ENCODE results near the gene SLC37A1.
A peak's percentile ranks its signal among the peaks of the same experiment; 100 is the strongest.
"Not testable (repeated sequence)": the region's sequence is repeated elsewhere in the genome, so short reads cannot be mapped to it uniquely, and the experiment has no call there.

Gene SLC37A1

DNA sequence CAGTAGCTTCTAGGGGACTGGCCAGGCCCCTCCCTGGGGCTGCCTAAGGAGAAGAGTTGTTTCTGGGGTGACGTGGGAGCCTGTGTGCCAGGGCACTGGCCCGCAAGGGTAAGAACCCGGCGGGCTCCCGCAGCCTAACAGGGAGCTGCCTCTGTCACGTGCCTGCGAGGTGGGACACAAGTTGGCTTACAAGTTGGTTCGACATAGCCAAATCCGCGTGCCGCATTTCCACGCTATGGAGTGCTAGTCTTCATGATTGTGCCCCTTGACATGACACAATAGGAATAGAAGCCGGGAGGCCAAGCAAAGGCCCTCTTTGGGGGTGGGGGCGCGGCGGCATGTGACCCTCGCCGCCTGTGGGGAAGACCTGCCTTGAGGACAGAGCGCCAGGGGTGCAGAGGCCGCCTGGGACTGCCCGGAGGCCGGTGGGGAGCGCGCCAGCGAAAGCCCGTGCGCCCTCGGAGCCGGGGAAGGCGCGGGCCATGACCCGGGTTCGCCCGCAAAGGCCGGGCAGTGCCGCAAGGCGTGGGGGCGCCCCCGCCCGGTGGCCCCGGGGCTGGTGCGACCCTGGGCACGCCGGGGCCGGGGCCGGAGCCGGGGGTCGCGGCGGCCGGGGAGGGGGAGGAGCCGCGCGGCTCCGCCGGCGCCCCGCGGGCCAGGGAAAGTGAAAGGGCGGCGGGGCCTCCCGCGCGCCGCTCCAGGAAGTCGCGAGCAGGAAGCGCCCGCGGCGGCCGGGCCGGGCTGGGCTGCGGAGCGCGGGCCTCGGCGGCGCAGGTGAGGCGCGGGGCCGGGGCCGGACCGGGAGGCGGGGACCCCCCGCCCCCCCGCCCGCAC lies at the start of gene SLC37A1:
TSS of gene SLC37A1 (plus strand) at position 702 of the 834 bp plus-strand sequence. CDS start 4,603 bp downstream, outside the sequence.
- H3K36me3 ChIP-seq (ENCODE audit: insufficient read depth, low read length) = no peaks in the 10 kb centered on the region
- peak within 1 kb of the TSS; percentile 68 to 92 for H3K4me3 ChIP-seq (ENCODE audit: low read depth in 1 of 2, low read length in 2 of 2)
- peak within 1 kb of the TSS; percentile 55 for H3K27ac ChIP-seq (ENCODE audit: low read depth, low read length)
- no peaks in the 10 kb centered on the region for H3K9me3 ChIP-seq (ENCODE audit: low read length)
- H3K27me3 ChIP-seq (ENCODE audit: control insufficient read depth in 1 of 2, insufficient read depth in 2 of 2, low read length in 2 of 2) = no peaks in the 10 kb centered on the region
- H3K4me1 ChIP-seq (ENCODE audit: insufficient read depth, low read length) = peaks cover 12% of the 10 kb centered on the region
- peak within 1 kb of the TSS; percentile 21 for H3K9ac ChIP-seq (ENCODE audit: low read length)

- Histone ChIP-seq H3K4me1 (ENCODE audit: insufficient read depth, low read length) (peaks cover 3% of the 10 kb centered on the region), H3K36me3 (ENCODE audit: insufficient read depth, low read length) (no peaks in the 10 kb centered on the region), H3K27ac (ENCODE audit: low read depth, low read length) (no peak overlapping the region), H3K4me3 (ENCODE audit: low read depth in 1 of 2, low read length in 2 of 2) (no peak overlapping the region), H3K9me3 (ENCODE audit: low read length) (no peaks in the 10 kb centered on the region), H3K27me3 (ENCODE audit: control insufficient read depth in 1 of 2, insufficient read depth in 2 of 2, low read length in 2 of 2) (no peaks in the 10 kb centered on the region), H3K9ac (ENCODE audit: low read length) (no peak overlapping the region)
Observed at GRCh38 chr21:42463861-42464515, 49.7 kb upstream of the SLC37A1 start.

DNA sequence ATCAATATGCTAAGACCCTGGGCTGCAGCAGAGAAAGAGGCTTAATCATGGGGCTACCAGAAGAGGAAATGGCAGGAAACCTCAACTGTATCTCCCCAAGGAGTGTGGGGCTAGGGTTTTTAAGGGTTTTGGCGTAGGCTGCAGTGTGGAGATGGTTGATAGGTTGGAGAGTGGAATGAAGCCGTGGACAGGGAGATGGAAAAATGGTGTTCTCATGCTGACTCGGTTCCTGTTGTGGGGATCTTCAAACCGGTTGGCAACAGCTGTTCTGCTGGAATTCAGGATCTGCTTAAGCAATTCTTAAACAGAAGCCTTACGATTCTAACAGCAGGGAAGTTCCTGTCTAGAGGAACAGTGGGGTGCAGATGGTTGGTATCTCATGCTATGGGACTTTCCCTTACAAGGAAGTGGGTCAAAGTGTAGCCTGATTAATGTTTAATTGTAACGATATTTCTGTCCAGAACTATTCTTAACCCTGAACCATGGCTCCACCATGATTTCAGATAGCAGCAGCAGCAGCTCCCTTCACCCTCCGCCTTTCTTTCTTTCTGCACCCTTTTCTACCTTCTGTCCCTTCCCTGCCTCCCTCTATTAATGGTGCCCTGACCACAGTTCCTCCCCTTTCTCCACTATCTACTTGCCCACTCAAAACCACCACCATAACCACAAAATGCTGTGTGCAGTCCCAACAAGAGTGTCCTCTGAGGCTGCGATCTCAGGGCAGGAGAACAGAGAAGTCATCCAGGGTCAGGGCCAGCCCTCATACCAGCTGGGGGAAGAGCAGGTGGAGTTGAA lies 48.4 kb upstream of the SLC37A1 start:
- Histone ChIP-seq H3K27me3 (ENCODE audit: control insufficient read depth in 1 of 2, insufficient read depth in 2 of 2, low read length in 2 of 2) (no peaks in the 10 kb centered on the region), H3K9ac (ENCODE audit: low read length) (no peak overlapping the region), H3K27ac (ENCODE audit: low read depth, low read length) (no peak overlapping the region), H3K4me3 (ENCODE audit: low read depth in 1 of 2, low read length in 2 of 2) (no peak overlapping the region), H3K36me3 (ENCODE audit: insufficient read depth, low read length) (no peaks in the 10 kb centered on the region), H3K9me3 (ENCODE audit: low read length) (no peaks in the 10 kb centered on the region), H3K4me1 (ENCODE audit: insufficient read depth, low read length) (peaks cover 3% of the 10 kb centered on the region)

- peaks cover 3% of the 10 kb centered on the region for H3K4me1 ChIP-seq (ENCODE audit: insufficient read depth, low read length)
- H3K27me3 ChIP-seq (ENCODE audit: control insufficient read depth in 1 of 2, insufficient read depth in 2 of 2, low read length in 2 of 2) = no peaks in the 10 kb centered on the region
- H3K9ac ChIP-seq (ENCODE audit: low read length) = no peak overlapping the region
- H3K36me3 ChIP-seq (ENCODE audit: insufficient read depth, low read length) = no peaks in the 10 kb centered on the region
- H3K27ac ChIP-seq (ENCODE audit: low read depth, low read length) = no peak overlapping the region
- no peaks in the 10 kb centered on the region for H3K9me3 ChIP-seq (ENCODE audit: low read length)
- no peak overlapping the region for H3K4me3 ChIP-seq (ENCODE audit: low read depth in 1 of 2, low read length in 2 of 2)
Observed at GRCh38 chr21:42465803-42466127, 47.9 kb upstream of the SLC37A1 start.

GRCh38 chr21:42466700-42467099 lies 47.0 kb upstream of the SLC37A1 start:
- Histone ChIP-seq H3K27me3 (ENCODE audit: control insufficient read depth in 1 of 2, insufficient read depth in 2 of 2, low read length in 2 of 2) (no peaks in the 10 kb centered on the region), H3K36me3 (ENCODE audit: insufficient read depth, low read length) (no peaks in the 10 kb centered on the region), H3K4me1 (ENCODE audit: insufficient read depth, low read length) (peaks cover 3% of the 10 kb centered on the region), H3K4me3 (ENCODE audit: low read depth in 1 of 2, low read length in 2 of 2) (no peak overlapping the region), H3K9ac (ENCODE audit: low read length) (no peak overlapping the region), H3K27ac (ENCODE audit: low read depth, low read length) (no peak overlapping the region), H3K9me3 (ENCODE audit: low read length) (no peaks in the 10 kb centered on the region)

GRCh38 chr21:42467140-42467983 lies 46.3 kb upstream of the SLC37A1 start:
- peaks cover 3% of the 10 kb centered on the region for H3K4me1 ChIP-seq (ENCODE audit: insufficient read depth, low read length)
- H3K9ac ChIP-seq (ENCODE audit: low read length) = no peak overlapping the region

GRCh38 chr21:42468491-42469131 lies 45.0 kb upstream of the SLC37A1 start:
- Histone ChIP-seq H3K9me3 (ENCODE audit: low read length) (no peaks in the 10 kb centered on the region), H3K9ac (ENCODE audit: low read length) (no peak overlapping the region), H3K4me1 (ENCODE audit: insufficient read depth, low read length) (peaks cover 3% of the 10 kb centered on the region), H3K27me3 (ENCODE audit: control insufficient read depth in 1 of 2, insufficient read depth in 2 of 2, low read length in 2 of 2) (no peaks in the 10 kb centered on the region), H3K4me3 (ENCODE audit: low read depth in 1 of 2, low read length in 2 of 2) (no peak overlapping the region), H3K27ac (ENCODE audit: low read depth, low read length) (no peak overlapping the region), H3K36me3 (ENCODE audit: insufficient read depth, low read length) (no peaks in the 10 kb centered on the region)

More at GRCh38 chr21:42467140-42467983, 46.3 kb upstream of the SLC37A1 start:
- Histone ChIP-seq H3K9me3 (ENCODE audit: low read length) (no peaks in the 10 kb centered on the region), H3K27ac (ENCODE audit: low read depth, low read length) (no peak overlapping the region), H3K4me3 (ENCODE audit: low read depth in 1 of 2, low read length in 2 of 2) (no peak overlapping the region), H3K36me3 (ENCODE audit: insufficient read depth, low read length) (no peaks in the 10 kb centered on the region), H3K27me3 (ENCODE audit: control insufficient read depth in 1 of 2, insufficient read depth in 2 of 2, low read length in 2 of 2) (no peaks in the 10 kb centered on the region)

- Histone ChIP-seq H3K27me3 (ENCODE audit: control insufficient read depth in 1 of 2, insufficient read depth in 2 of 2, low read length in 2 of 2) (no peaks in the 10 kb centered on the region), H3K27ac (ENCODE audit: low read depth, low read length) (no peak overlapping the region), H3K4me1 (ENCODE audit: insufficient read depth, low read length) (peaks cover 3% of the 10 kb centered on the region), H3K9ac (ENCODE audit: low read length) (no peak overlapping the region), H3K4me3 (ENCODE audit: low read depth in 1 of 2, low read length in 2 of 2) (no peak overlapping the region), H3K36me3 (ENCODE audit: insufficient read depth, low read length) (no peaks in the 10 kb centered on the region), H3K9me3 (ENCODE audit: low read length) (no peaks in the 10 kb centered on the region)
Observed at GRCh38 chr21:42469272-42469671, 44.4 kb upstream of the SLC37A1 start.

DNA sequence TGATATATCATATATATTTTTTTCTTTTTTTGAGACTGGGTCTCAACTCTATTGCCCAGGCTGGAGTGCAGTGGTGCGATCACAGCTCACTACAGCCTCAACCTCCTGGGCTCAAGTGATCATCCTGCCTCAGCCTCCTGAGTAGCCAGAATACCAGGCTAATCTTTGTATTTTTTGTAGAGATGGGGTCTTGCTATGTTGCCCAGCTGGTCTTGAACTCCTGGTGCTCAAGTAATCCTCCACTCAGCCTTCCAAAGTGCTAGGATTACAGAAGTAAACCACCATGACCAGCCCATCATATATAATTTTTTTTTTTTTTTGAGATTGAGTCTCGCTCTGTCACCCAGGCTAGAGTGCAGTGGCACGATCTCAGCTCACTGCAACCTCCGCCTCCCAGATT lies 43.9 kb upstream of the SLC37A1 start:
- H3K27ac ChIP-seq (ENCODE audit: low read depth, low read length); H3K9ac ChIP-seq (ENCODE audit: low read length); H3K9me3 ChIP-seq (ENCODE audit: low read length); H3K36me3 ChIP-seq (ENCODE audit: insufficient read depth, low read length); H3K4me1 ChIP-seq (ENCODE audit: insufficient read depth, low read length); H3K27me3 ChIP-seq (ENCODE audit: control insufficient read depth in 1 of 2, insufficient read depth in 2 of 2, low read length in 2 of 2); H3K4me3 ChIP-seq (ENCODE audit: low read depth in 1 of 2, low read length in 2 of 2): not testable (repeated sequence)

GRCh38 chr21:42471206-42471605 lies 42.4 kb upstream of the SLC37A1 start:
- Histone ChIP-seq H3K4me3 (ENCODE audit: low read depth in 1 of 2, low read length in 2 of 2) (no peak overlapping the region), H3K36me3 (ENCODE audit: insufficient read depth, low read length) (no peaks in the 10 kb centered on the region), H3K27me3 (ENCODE audit: control insufficient read depth in 1 of 2, insufficient read depth in 2 of 2, low read length in 2 of 2) (no peaks in the 10 kb centered on the region), H3K9me3 (ENCODE audit: low read length) (no peaks in the 10 kb centered on the region), H3K9ac (ENCODE audit: low read length) (no peak overlapping the region), H3K27ac (ENCODE audit: low read depth, low read length) (no peak overlapping the region), H3K4me1 (ENCODE audit: insufficient read depth, low read length) (no peaks in the 10 kb centered on the region)

Measured in muscle layer of colon (tissue), 2 donors.